ENCODE data around the gene GFER. TPM values are rescaled to one million over a fixed set of nuclear protein-coding genes. Genes with fewer than 3 reads are reported as not detected.

Gene GFER
- total RNA-seq, 2 donors from 2014 or later: 40.3 to 45.5 TPM

- Mint-ChIP-seq H3K36me3 (ENCODE audit: low read depth) (no peaks in the 10 kb centered on the region), H3K4me1 (no peaks in the 10 kb centered on the region), H3K4me3 (no peak overlapping the region), H3K27me3 (ENCODE audit: insufficient read depth) (peaks cover 10% of the 10 kb centered on the region), H3K27ac (no peak overlapping the region), H3K9me3 (peaks cover 2% of the 10 kb centered on the region)
- no peaks in the 10 kb centered on the region for H3K36me3 ChIP-seq (ENCODE audit: control insufficient read depth, insufficient read depth, low read length)
- H3K9me3 ChIP-seq (ENCODE audit: control insufficient read depth, low read length): no peaks in the 10 kb centered on the region
- 95 to 96% methylated on average over 9 of the region's 9 CpGs for WGBS, 2 experiments (ENCODE audit: insufficient coverage in 1 of 2, insufficient read length in 1 of 2)
- H3K4me3 ChIP-seq (ENCODE audit: low read length): no peak overlapping the region
- no peaks in the 10 kb centered on the region for H3K4me1 ChIP-seq (ENCODE audit: control insufficient read depth, insufficient read depth, low read length)
- DNase-seq: no peak
- no peak overlapping the region for H3K27ac ChIP-seq (ENCODE audit: low read depth, low read length)
- TF ChIP-seq, protein P1, sequence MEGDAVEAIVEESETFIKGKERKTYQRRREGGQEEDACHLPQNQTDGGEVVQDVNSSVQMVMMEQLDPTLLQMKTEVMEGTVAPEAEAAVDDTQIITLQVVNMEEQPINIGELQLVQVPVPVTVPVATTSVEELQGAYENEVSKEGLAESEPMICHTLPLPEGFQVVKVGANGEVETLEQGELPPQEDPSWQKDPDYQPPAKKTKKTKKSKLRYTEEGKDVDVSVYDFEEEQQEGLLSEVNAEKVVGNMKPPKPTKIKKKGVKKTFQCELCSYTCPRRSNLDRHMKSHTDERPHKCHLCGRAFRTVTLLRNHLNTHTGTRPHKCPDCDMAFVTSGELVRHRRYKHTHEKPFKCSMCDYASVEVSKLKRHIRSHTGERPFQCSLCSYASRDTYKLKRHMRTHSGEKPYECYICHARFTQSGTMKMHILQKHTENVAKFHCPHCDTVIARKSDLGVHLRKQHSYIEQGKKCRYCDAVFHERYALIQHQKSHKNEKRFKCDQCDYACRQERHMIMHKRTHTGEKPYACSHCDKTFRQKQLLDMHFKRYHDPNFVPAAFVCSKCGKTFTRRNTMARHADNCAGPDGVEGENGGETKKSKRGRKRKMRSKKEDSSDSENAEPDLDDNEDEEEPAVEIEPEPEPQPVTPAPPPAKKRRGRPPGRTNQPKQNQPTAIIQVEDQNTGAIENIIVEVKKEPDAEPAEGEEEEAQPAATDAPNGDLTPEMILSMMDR (conservative IDR thresholded peaks at IDR 0.05): no peak
- no peak overlapping the region for H3K9ac ChIP-seq (ENCODE audit: extremely low read depth, low read length, poor library complexity, severe bottlenecking)
- H3K27me3 ChIP-seq (ENCODE audit: control insufficient read depth, insufficient read depth, low read length, poor library complexity, severe bottlenecking): no peaks in the 10 kb centered on the region
These were observed 36.7 kb upstream of the GFER start for GRCh38 chr16:1947369-1947670.

DNA sequence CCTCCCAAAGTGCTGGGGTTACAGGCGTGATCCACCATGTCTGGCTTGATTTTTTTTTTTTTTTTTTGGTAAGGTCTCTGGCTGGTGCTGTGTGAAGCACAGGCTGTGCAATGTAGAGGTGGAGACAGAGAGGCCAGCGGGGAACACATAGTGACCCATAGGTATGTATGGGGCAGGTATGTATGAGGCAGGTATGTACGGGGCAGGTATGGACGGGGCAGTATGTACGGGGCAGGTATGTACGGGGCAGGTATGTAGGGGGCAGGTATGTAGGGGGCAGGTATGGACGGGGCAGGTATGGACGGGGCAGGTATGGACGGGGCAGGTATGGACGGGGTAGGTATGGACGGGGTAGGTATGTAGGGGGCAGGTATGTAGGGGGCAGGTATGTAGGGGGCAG is 34.5 kb upstream of the GFER start:
- Histone ChIP-seq H3K9me3 (ENCODE audit: control insufficient read depth, low read length) (no peaks in the 10 kb centered on the region), H3K27ac (ENCODE audit: low read depth, low read length) (no peak overlapping the region), H3K4me1 (ENCODE audit: control insufficient read depth, insufficient read depth, low read length) (no peaks in the 10 kb centered on the region), H3K27me3 (ENCODE audit: control insufficient read depth, insufficient read depth, low read length, poor library complexity, severe bottlenecking) (no peaks in the 10 kb centered on the region), H3K4me3 (ENCODE audit: low read length) (no peak overlapping the region), H3K36me3 (ENCODE audit: control insufficient read depth, insufficient read depth, low read length) (no peaks in the 10 kb centered on the region), H3K9ac (ENCODE audit: extremely low read depth, low read length, poor library complexity, severe bottlenecking) (no peak overlapping the region)
- 98 to 100% methylated on average over 1 to 9 of the region's 11 CpGs for WGBS, 2 experiments (ENCODE audit: insufficient coverage in 1 of 2, insufficient read length in 1 of 2)
- Mint-ChIP-seq H3K27me3 (ENCODE audit: insufficient read depth) (peaks cover 7% of the 10 kb centered on the region), H3K4me1 (no peaks in the 10 kb centered on the region), H3K36me3 (ENCODE audit: low read depth) (no peaks in the 10 kb centered on the region), H3K9me3 (peaks cover 2% of the 10 kb centered on the region), H3K27ac (no peak overlapping the region), H3K4me3 (no peak overlapping the region)
- DNase-seq: no peak
- TF ChIP-seq, protein P1 (conservative IDR thresholded peaks at IDR 0.05): no peak

DNA sequence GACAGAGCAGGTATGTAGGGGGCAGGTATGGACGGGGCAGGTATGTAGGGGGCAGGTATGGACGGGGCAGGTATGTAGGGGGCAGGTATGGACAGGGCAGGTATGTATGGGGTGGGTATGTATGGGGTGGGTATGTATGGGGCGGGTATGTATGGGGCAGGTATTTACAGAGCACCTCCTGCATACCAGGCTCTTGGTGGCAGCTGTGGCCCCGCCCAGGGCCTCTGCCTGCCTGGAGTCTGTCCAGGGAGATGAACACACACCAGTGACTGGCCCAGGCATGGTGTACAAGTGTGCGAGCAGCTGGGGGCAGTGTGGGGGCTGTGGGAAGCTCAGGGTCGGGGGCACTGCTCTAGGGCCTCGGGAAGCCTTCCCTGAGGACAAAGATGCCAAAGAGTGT is 33.9 kb upstream of the GFER start:
- no peak overlapping the region for H3K4me3 Mint-ChIP-seq
- no peak overlapping the region for H3K27ac Mint-ChIP-seq
- no peak for DNase-seq
- Histone ChIP-seq H3K36me3 (ENCODE audit: control insufficient read depth, insufficient read depth, low read length) (no peaks in the 10 kb centered on the region), H3K4me1 (ENCODE audit: control insufficient read depth, insufficient read depth, low read length) (no peaks in the 10 kb centered on the region), H3K27me3 (ENCODE audit: control insufficient read depth, insufficient read depth, low read length, poor library complexity, severe bottlenecking) (no peaks in the 10 kb centered on the region), H3K9me3 (ENCODE audit: control insufficient read depth, low read length) (no peaks in the 10 kb centered on the region), H3K27ac (ENCODE audit: low read depth, low read length) (no peak overlapping the region), H3K9ac (ENCODE audit: extremely low read depth, low read length, poor library complexity, severe bottlenecking) (no peak overlapping the region), H3K4me3 (ENCODE audit: low read length) (no peak overlapping the region)
- TF ChIP-seq, protein P1 (conservative IDR thresholded peaks at IDR 0.05): no peak
- 86 to 92% methylated on average over 2 to 7 of the region's 7 CpGs for WGBS, 2 experiments (ENCODE audit: insufficient coverage in 1 of 2, insufficient read length in 1 of 2)
- H3K27me3 Mint-ChIP-seq (ENCODE audit: insufficient read depth): peaks cover 4% of the 10 kb centered on the region
- H3K9me3 Mint-ChIP-seq: peaks cover 2% of the 10 kb centered on the region
- H3K36me3 Mint-ChIP-seq (ENCODE audit: low read depth): no peaks in the 10 kb centered on the region
- no peaks in the 10 kb centered on the region for H3K4me1 Mint-ChIP-seq

All from endodermal cell (in vitro differentiated cells).